PC-9 (cell line): Measurements from ENCODE around the gene DNAAF3. TPM values are rescaled to one million over a fixed set of nuclear protein-coding genes. Genes with fewer than 3 reads are reported as not detected.
"Not testable (repeated sequence)": the region's sequence is repeated elsewhere in the genome, so short reads cannot be mapped to it uniquely, and the experiment has no call there.

Experiments
- BruUV-seq: library from RNA; stranded (reverse); fragments of 400-500 nt; replicated peaks from 2 replicates; lab custom pipeline; 2021; lab: Mats Ljungman, UMichigan
- CTCF ChIA-PET: fragments of 300-600 bp; sonication (Branson Sonifier 250); formaldehyde crosslinking; loops from one replicate; lab custom pipeline; 2022; ENCODE audit warnings: antibody characterized with exemption; lab: Charles Lee
- POLR2A ChIA-PET: fragments of 300-600 bp; sonication (Branson Sonifier 250); formaldehyde crosslinking; loops from one replicate; lab custom pipeline; 2022; ENCODE audit warnings: antibody characterized with exemption; ENCODE audit not compliant: unreplicated experiment; lab: Charles Lee
- DNase-seq, 2 experiments: peaks; one replicate each; pipeline versions ENCODE4 v3.0.0 to v3.0.0-alpha.2; 2015 to 2022; ENCODE audit warnings: mixed read lengths in 1 of 2
- H2AFZ ChIP-seq: fragments of 200-600 bp; sonication (generic); 2 replicates; pipeline ENCODE4 v1.8.1; 2017; ENCODE audit warnings: antibody characterized with exemption
- H3F3A ChIP-seq: fragments of 200-600 bp; sonication (generic); 2 replicates; pipeline ENCODE4 v1.8.1; 2017; ENCODE audit warnings: antibody characterized with exemption, mild to moderate bottlenecking, low read depth; ENCODE audit not compliant: insufficient read depth
- H3K27ac ChIP-seq: fragments of 200-600 bp; sonication (generic); 2 replicates; pipeline ENCODE4 v1.6.1; 2016; ENCODE audit warnings: mixed run types
- H3K27me3 ChIP-seq: fragments of 200-600 bp; sonication (generic); 2 replicates; pipeline ENCODE4 v1.6.1; 2016; ENCODE audit warnings: low read depth, mixed run types; ENCODE audit not compliant: insufficient read depth
- H3K36me3 ChIP-seq: fragments of 200-600 bp; sonication (generic); 2 replicates; pipeline ENCODE4 v1.6.1; 2016; ENCODE audit warnings: low read depth, mixed run types
- H3K4me1 ChIP-seq: fragments of 200-600 bp; sonication (generic); replicated peaks from 2 replicates; pipeline ENCODE4 v1.6.1; 2016; ENCODE audit warnings: mixed run types; ENCODE audit not compliant: insufficient read depth
- H3K4me2 ChIP-seq: fragments of 200-600 bp; sonication (generic); 2 replicates; pipeline ENCODE4 v1.6.1; 2017; ENCODE audit warnings: mixed run types
- H3K4me3 ChIP-seq: fragments of 200-600 bp; sonication (generic); 2 replicates; pipeline ENCODE4 v1.6.1; 2016; ENCODE audit warnings: mixed run types
- H3K79me2 ChIP-seq: fragments of 200-600 bp; sonication (generic); 2 replicates; pipeline ENCODE4 v1.6.1; 2017; ENCODE audit warnings: low read depth, mixed run types
- H3K9me2 ChIP-seq: fragments of 200-600 bp; sonication (generic); 2 replicates; pipeline ENCODE4 v1.8.1; 2017; ENCODE audit warnings: mild to moderate bottlenecking; ENCODE audit not compliant: insufficient read depth
- H3K9me3 ChIP-seq: fragments of 200-600 bp; sonication (generic); 2 replicates; pipeline ENCODE4 v1.8.1; 2016; ENCODE audit warnings: low read depth; ENCODE audit not compliant: insufficient read depth
- H4K20me1 ChIP-seq: fragments of 200-600 bp; sonication (generic); 2 replicates; pipeline ENCODE4 v1.8.1; 2017; ENCODE audit not compliant: insufficient read depth
- CTCF ChIP-seq: fragments of 200-600 bp; sonication (generic); conservative IDR thresholded peaks from 2 replicates; pipeline ENCODE4 v1.6.1; 2017; ENCODE audit warnings: mixed run types, antibody characterized with exemption, mild to moderate bottlenecking, moderate library complexity
- EZH2 ChIP-seq: fragments of 200-600 bp; sonication (generic); IDR thresholded peaks from 2 replicates; pipeline ENCODE4 v1.8.0; 2017; ENCODE audit warnings: antibody characterized with exemption, low read depth
- intact Hi-C: fragments of 100-400 bp; cut with micrococcal nuclease; formaldehyde crosslinking; loops from one replicate; pipeline ENCODE4 v1.10.0; 2022; ENCODE audit not compliant: unreplicated experiment
- total RNA-seq: library from RNA; stranded (reverse); gene quantifications from 2 replicates; pipeline ENCODE4 v1.2.3, GENCODE V29; 2021

DNAAF3 gene
- total RNA-seq, 1 experiment from 2014 or later, result 51.8 TPM

- CTCF ChIA-PET, result interaction anchor here (0.9 to 3.5 kb wide), 2 partner anchors 9 to 12 kb away, joined by 3 to 47 read pairs; partner anchors contain the start of gene TNNT1
- no peak overlapping the region for H3K4me3 ChIP-seq
- TF ChIP-seq EZH2 (no peak), CTCF (no peak)
- peaks cover 19% of the 10 kb centered on the region for H3K4me1 ChIP-seq
- no TSS peak for BruUV-seq
- intact Hi-C loops, result no loop called here
- peaks cover 33% of the 10 kb centered on the region for H3F3A ChIP-seq
- H3K9me2 ChIP-seq, result no peaks in the 10 kb centered on the region
- no peak overlapping the region for H3K27ac ChIP-seq
- POLR2A ChIA-PET, result interaction anchor here (0.6 kb wide), 1 partner anchor 15 kb away, joined by 13 read pairs; no protein-coding TSS in a partner anchor
- no peaks in the 10 kb centered on the region for H3K27me3 ChIP-seq
- no peaks in the 10 kb centered on the region for H3K9me3 ChIP-seq
- no peak for DNase-seq
- no peaks in the 10 kb centered on the region for H3K79me2 ChIP-seq
- peak overlapping the region; percentile 40 for H3K4me2 ChIP-seq
- no peak overlapping the region for H2AFZ ChIP-seq
- no peaks in the 10 kb centered on the region for H4K20me1 ChIP-seq
- no peaks in the 10 kb centered on the region for H3K36me3 ChIP-seq
These were observed 8.0 kb downstream of the DNAAF3 start for GRCh38 chr19:55158423-55158822.

DNA sequence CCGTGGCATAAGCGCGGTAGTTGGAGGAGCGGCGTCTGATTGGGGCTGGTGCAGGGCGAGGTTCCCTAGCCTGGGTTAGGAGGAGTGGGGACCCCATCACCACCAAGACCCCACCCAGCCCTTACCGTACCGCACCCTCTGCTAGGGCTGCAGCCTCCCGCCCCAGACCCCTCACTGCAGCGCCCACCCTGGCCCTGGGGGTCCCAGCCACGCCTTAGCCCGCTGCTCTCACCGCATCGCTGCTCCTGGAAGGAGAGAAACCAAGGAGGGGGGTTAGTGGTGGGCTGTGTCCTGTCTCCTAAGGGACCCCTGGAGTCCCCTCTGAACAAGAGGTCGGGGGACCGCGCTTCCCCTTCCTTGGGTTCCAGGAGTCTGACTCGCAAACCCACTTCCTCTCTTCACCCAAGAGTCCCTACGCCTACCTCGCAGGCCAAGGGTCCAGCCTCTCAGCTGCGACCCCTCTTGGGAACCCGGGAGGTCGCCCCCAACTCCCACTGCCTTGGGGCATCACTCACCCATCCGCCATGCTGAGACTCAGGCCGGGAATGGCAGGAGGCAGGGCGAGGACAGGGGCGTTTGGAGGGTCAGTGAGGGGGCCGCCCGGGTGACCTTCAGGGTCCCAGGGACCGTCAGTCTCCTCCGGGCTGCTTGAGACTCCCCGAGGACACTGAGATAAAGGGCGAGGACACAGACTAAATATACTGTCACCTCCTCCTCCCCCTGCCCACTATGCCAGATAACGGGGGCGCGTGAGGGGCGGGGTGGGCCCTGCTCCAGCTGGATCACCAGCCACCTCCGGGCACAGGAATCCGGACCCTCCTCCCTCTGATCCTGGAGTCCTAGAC is 9.1 kb downstream of the DNAAF3 start, which contains the start of gene TNNI3:
TSS of gene TNNI3 (minus strand) at position 669 of the 845 bp plus-strand sequence. CDS start at position 526, 143 bp downstream.
- no peak for TF ChIP-seq EZH2
- TF ChIP-seq CTCF, result no peak
- no peak for DNase-seq
- H3K4me1 ChIP-seq, result peaks cover 19% of the 10 kb centered on the region
- no peak within 1 kb of the TSS for H3K4me3 ChIP-seq
- no peaks in the 10 kb centered on the region for H3K79me2 ChIP-seq
- H3K4me2 ChIP-seq, result peak within 1 kb of the TSS; percentile 40; the same call in 1 of the 2 replicates
- no peaks in the 10 kb centered on the region for H3K27me3 ChIP-seq
- BruUV-seq, result no TSS peak
- H3F3A ChIP-seq, result peaks cover 36% of the 10 kb centered on the region
- ChIA-PET POLR2A (no interaction called here), CTCF (no interaction called here)
- intact Hi-C loops, result no loop called here
- no peak within 1 kb of the TSS for H2AFZ ChIP-seq
- no peaks in the 10 kb centered on the region for H3K36me3 ChIP-seq
- H4K20me1 ChIP-seq, result no peaks in the 10 kb centered on the region
- no peaks in the 10 kb centered on the region for H3K9me2 ChIP-seq
- H3K27ac ChIP-seq, result no peak within 1 kb of the TSS
- no peaks in the 10 kb centered on the region for H3K9me3 ChIP-seq

DNA sequence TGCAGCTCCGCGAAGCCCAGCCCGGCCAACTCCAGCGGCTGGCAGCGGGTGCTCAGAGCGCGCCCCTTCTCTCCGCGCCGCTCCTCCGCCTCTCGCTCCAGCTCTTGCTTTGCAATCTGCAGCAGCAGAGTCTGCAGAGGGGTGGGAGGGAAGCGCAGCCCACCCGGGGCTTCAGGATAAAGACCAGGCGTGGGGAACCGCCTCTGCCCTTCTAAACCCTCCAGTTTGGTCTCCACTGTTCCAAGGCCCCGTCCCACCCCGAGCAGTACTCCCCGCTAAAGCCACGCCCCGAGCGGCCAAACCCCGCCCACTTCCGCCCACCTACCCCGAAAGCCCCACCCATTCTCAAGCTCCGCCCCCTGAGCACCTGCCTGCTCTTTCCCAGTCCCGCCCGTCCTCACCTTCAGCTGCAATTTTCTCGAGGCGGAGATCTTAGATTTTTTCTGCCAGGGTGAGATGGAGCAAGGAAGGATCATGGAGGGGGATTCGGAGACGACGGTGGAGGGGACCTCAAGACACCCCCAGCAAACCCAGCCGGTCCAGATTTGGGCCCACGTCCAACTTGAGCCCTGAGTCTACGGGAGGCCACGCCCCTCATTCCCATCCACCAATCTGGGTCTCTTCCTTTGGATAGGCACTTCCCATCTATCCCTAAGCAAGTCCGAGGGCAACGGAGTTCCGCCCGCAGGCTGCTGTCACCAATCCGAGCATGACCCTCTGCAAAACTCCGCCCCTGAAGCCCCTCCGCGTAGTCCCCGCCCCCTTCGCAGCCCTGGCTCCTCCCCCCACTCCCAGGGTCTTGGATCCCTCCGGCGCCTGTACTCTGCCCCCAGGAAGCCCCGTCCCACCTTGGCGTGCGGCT is 10.0 kb downstream of the DNAAF3 start:
- ChIA-PET POLR2A (interaction anchor here (0.6 to 1.0 kb wide), 6 partner anchors 9 to 978 kb away, joined by 3 to 14 read pairs (median 5); partner anchors contain the start of genes DNAAF3 and KMT5C), CTCF (interaction anchor here (0.6 to 1.0 kb wide), 3 partner anchors 10 to 68 kb away, joined by 3 to 8 read pairs (median 3); no protein-coding TSS in a partner anchor)
- no peaks in the 10 kb centered on the region for H3K27me3 ChIP-seq
- no peak overlapping the region for H2AFZ ChIP-seq
- H3K9me2 ChIP-seq, result no peaks in the 10 kb centered on the region
- no TSS peak for BruUV-seq
- H4K20me1 ChIP-seq, result no peaks in the 10 kb centered on the region
- H3K4me1 ChIP-seq, result peaks cover 19% of the 10 kb centered on the region
- no peak overlapping the region for H3K4me3 ChIP-seq
- no peak overlapping the region for H3K4me2 ChIP-seq
- no peaks in the 10 kb centered on the region for H3K36me3 ChIP-seq
- no peak overlapping the region for H3K27ac ChIP-seq
- no peaks in the 10 kb centered on the region for H3K9me3 ChIP-seq
- no peaks in the 10 kb centered on the region for H3K79me2 ChIP-seq
- TF ChIP-seq EZH2 (no peak), CTCF (no peak)
- peaks cover 34% of the 10 kb centered on the region for H3F3A ChIP-seq
- intact Hi-C loops, result no loop called here
- peak in 1 of 2 experiments; percentile 88 for DNase-seq

DNA sequence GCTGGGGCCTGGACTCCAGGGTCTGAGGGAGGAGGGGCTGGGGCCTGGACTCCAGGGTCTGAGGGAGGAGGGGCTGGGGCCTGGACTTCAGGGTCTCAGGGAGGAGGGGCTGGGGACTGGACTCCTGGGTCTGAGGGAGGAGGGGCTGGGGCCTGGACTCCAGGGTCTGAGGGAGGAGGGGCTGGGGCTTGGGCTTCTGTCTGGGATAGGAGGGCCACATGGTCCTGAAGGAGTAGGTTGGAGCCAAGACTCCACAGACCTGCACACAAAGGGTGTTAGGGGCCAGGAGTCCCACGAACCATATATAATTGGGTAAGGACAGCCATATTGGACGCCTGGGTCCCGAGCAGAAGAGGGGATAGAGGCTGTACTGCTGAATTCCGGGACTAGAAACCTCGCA is 10.6 kb downstream of the DNAAF3 start:
- H4K20me1 ChIP-seq, DNase-seq, H3K9me2 ChIP-seq, BruUV-seq, H3K79me2 ChIP-seq, H3K36me3 ChIP-seq, H3K9me3 ChIP-seq, intact Hi-C loops, H3K27ac ChIP-seq, H3K4me3 ChIP-seq, H3K27me3 ChIP-seq, H3K4me2 ChIP-seq, H2AFZ ChIP-seq: not testable (repeated sequence)
- H3K4me1 ChIP-seq, result peaks cover 19% of the 10 kb centered on the region
- POLR2A ChIA-PET, result interaction anchor here (0.6 to 1.0 kb wide), 3 partner anchors 11 to 979 kb away, joined by 3 to 14 read pairs (median 6); partner anchors contain the start of genes DNAAF3 and KMT5C
- CTCF ChIA-PET, result interaction anchor here (0.6 to 1.0 kb wide), 2 partner anchors 9 to 11 kb away, joined by 3 read pairs; no protein-coding TSS in a partner anchor
- peaks cover 34% of the 10 kb centered on the region for H3F3A ChIP-seq
